Esophagus squamous epithelium (tissue), 5 donors: ENCODE measurements around the gene MYO16. TPM values are rescaled to one million over a fixed set of nuclear protein-coding genes. Genes with fewer than 3 reads are reported as not detected.

Experiments
- DNase-seq: peaks from one replicate; lab custom pipeline; 2025; lab: John Stamatoyannopoulos, UW
- H3K27ac ChIP-seq, 4 donors: fragments of 200-600 bp; sonication (generic); one replicate each; pipeline ENCODE4 v1.5.1; 2016 to 2019; ENCODE audit warnings: mild to moderate bottlenecking in 1 of 4
- H3K27me3 ChIP-seq, 4 donors: fragments of 200-600 bp; sonication (generic); 1 replicate in 3 of 4; 2 replicates in 1 of 4; pipeline versions ENCODE4 v1.5.1 to v1.6.0; 2017 to 2021; ENCODE audit warnings: antibody characterized with exemption in 1 of 4
- H3K36me3 ChIP-seq, 3 donors: fragments of 200-600 bp; sonication (generic); one replicate each; pipeline ENCODE4 v1.5.1; 2016 to 2019
- H3K4me1 ChIP-seq, 3 donors: fragments of 200-600 bp; sonication (generic); one replicate each; pipeline ENCODE4 v1.5.1; 2017 to 2019
- H3K4me3 ChIP-seq, 4 donors: fragments of 200-600 bp; sonication (generic); 1 replicate in 3 of 4; 2 replicates in 1 of 4; pipeline ENCODE4 v1.5.1; 2016 to 2019; ENCODE audit warnings: mild to moderate bottlenecking in 2 of 4, moderate library complexity in 1 of 4
- H3K9me3 ChIP-seq, 3 donors: fragments of 200-600 bp; sonication (generic); one replicate each; pipeline ENCODE4 v1.5.1; 2016 to 2019
- POLR2A ChIP-seq, 4 donors: fragments of 450-650 bp; IDR thresholded peaks; one replicate each; pipeline ENCODE4 v1.6.1; 2017; ENCODE audit warnings: antibody characterized with exemption in 4 of 4, mild to moderate bottlenecking in 4 of 4, moderate library complexity in 3 of 4
- whole genome bisulfite sequencing, 2 donors: methylation state at CpG; one replicate each; pipeline ENCODE4 v1.1.5; 2018; 5-methylcytosine and 5-hydroxymethylcytosine counted together
- intact Hi-C: fragments of 100-400 bp; cut with DNase I; formaldehyde crosslinking; loops from one replicate; pipeline ENCODE4 v1.15.0; 2022
- total RNA-seq, 4 donors: library from RNA; depleted of rRNA; stranded (reverse); fragments of >200 nt; gene quantifications; one replicate each; pipeline ENCODE4 v1.1.0, GENCODE V29; 2016
- TF ChIP-seq, protein P1 (sequence below), 6 experiments: fragments of 450-650 bp in 4 of 6; fragments of 200-600 bp in 2 of 6; sonication (generic) in 2 of 6; IDR thresholded peaks; one replicate each; pipeline ENCODE4 v1.5.1; 2016 to 2019; ENCODE audit warnings: antibody characterized with exemption in 6 of 6, mild to moderate bottlenecking in 4 of 6, moderate library complexity in 4 of 6
- donor health status: DM: yes; HTN: yes; CAD: no.

MYO16 gene
- total RNA-seq, 4 donors from 2014 or later = 0.09 to 2.1 TPM; not detected in 2

GRCh38 chr13:108597943-108598342, 31.5 kb upstream of the MYO16 start:
- H3K9me3 ChIP-seq = no peaks in the 10 kb centered on the region
- intact Hi-C loops = no loop called here
- no peak overlapping the region for H3K4me3 ChIP-seq
- H3K36me3 ChIP-seq = no peaks in the 10 kb centered on the region
- DNase-seq = no peak
- H3K4me1 ChIP-seq = no peaks in the 10 kb centered on the region
- no peaks in the 10 kb centered on the region for H3K27me3 ChIP-seq
- 60 to 65% methylated on average over 5 of the region's 5 CpGs for WGBS, 2 donors
- TF ChIP-seq POLR2A (IDR thresholded peaks at IDR 0.05) = no peak
- TF ChIP-seq, protein P1, sequence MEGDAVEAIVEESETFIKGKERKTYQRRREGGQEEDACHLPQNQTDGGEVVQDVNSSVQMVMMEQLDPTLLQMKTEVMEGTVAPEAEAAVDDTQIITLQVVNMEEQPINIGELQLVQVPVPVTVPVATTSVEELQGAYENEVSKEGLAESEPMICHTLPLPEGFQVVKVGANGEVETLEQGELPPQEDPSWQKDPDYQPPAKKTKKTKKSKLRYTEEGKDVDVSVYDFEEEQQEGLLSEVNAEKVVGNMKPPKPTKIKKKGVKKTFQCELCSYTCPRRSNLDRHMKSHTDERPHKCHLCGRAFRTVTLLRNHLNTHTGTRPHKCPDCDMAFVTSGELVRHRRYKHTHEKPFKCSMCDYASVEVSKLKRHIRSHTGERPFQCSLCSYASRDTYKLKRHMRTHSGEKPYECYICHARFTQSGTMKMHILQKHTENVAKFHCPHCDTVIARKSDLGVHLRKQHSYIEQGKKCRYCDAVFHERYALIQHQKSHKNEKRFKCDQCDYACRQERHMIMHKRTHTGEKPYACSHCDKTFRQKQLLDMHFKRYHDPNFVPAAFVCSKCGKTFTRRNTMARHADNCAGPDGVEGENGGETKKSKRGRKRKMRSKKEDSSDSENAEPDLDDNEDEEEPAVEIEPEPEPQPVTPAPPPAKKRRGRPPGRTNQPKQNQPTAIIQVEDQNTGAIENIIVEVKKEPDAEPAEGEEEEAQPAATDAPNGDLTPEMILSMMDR (IDR thresholded peaks at IDR 0.05) = no peak
- no peak overlapping the region for H3K27ac ChIP-seq

- Histone ChIP-seq H3K36me3 (no peaks in the 10 kb centered on the region), H3K27ac (no peak overlapping the region), H3K9me3 (peaks cover 0 to 5% (median 3%) of the 10 kb centered on the region in 3 donors), H3K27me3 (no peaks in the 10 kb centered on the region), H3K4me1 (no peaks in the 10 kb centered on the region), H3K4me3 (no peak overlapping the region)
- intact Hi-C loops = no loop called here
- TF ChIP-seq, protein P1 (IDR thresholded peaks at IDR 0.05) = no peak
- no peak for TF ChIP-seq POLR2A (IDR thresholded peaks at IDR 0.05)
- WGBS, 2 donors = 77 to 86% methylated on average over 1 to 2 of the region's 2 CpGs
- no peak for DNase-seq
Measured at GRCh38 chr13:108606424-108606823, 23.0 kb upstream of the MYO16 start.

DNA sequence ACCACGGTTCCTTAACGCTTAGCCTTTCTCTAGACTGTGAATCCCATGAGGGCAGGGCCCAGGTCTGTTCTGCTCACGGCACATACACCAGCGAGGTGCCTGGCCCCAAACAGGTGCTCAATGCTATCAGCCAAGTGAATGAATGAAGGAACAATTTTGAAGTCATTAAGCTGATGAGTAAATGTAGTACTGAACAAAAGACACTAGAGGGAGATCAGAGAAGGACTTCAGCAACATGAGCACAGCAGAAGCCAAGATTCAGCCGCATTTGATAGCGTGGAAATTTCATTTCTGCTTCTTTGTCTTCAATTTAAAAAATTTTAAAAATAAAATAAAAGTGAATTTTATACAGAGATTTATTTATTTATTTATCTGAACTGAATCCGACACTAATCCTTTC, 20.1 kb upstream of the MYO16 start:
- DNase-seq = no peak
- Histone ChIP-seq H3K4me3 (no peak overlapping the region), H3K9me3 (peaks cover 0 to 5% (median 3%) of the 10 kb centered on the region in 3 donors), H3K27me3 (no peaks in the 10 kb centered on the region), H3K4me1 (no peaks in the 10 kb centered on the region), H3K36me3 (no peaks in the 10 kb centered on the region), H3K27ac (no peak overlapping the region)
- no peak for TF ChIP-seq POLR2A (IDR thresholded peaks at IDR 0.05)
- TF ChIP-seq, protein P1 (IDR thresholded peaks at IDR 0.05) = peak in 1 of 6 experiments; percentile 4
- WGBS, 2 donors = 67 to 76% methylated on average over 3 to 7 of the region's 7 CpGs
- intact Hi-C loops = no loop called here

DNA sequence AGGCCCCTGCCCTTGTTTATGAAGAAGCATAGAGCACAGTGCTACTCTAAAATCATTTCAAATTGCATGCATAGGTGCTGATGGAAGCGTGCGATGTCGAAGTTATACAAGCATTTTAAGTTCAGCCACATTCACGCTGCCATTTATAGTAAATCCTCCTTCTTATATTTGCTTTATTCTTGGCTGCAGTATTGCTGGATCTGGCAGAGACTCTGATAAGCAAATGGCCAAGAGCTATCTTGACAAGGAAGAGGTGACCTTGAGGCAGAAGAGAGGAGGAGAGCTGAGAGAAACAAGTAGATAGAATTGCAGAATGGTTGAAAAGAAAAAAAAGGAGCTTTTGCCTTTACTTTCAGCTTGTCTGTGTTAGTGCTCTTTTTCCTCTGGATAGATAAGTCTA, 18.9 kb upstream of the MYO16 start:
- TF ChIP-seq, protein P1 (IDR thresholded peaks at IDR 0.05) = no peak
- TF ChIP-seq POLR2A (IDR thresholded peaks at IDR 0.05) = no peak
- DNase-seq = no peak
- no peaks in the 10 kb centered on the region for H3K27me3 ChIP-seq
- 65 to 80% methylated on average over 4 of the region's 4 CpGs for WGBS, 2 donors
- peaks cover 0 to 5% (median 3%) of the 10 kb centered on the region in 3 donors for H3K9me3 ChIP-seq
- intact Hi-C loops = no loop called here
- H3K4me1 ChIP-seq = no peaks in the 10 kb centered on the region
- no peaks in the 10 kb centered on the region for H3K36me3 ChIP-seq
- no peak overlapping the region for H3K4me3 ChIP-seq
- H3K27ac ChIP-seq = no peak overlapping the region

- no peaks in the 10 kb centered on the region for H3K9me3 ChIP-seq
- no peaks in the 10 kb centered on the region for H3K36me3 ChIP-seq
- no peak overlapping the region for H3K4me3 ChIP-seq
- WGBS, 2 donors = 57 to 66% methylated on average over 3 of the region's 3 CpGs
- no peak for DNase-seq
- no peaks in the 10 kb centered on the region for H3K27me3 ChIP-seq
- no peaks in the 10 kb centered on the region for H3K4me1 ChIP-seq
- TF ChIP-seq, protein P1 (IDR thresholded peaks at IDR 0.05) = no peak
- TF ChIP-seq POLR2A (IDR thresholded peaks at IDR 0.05) = no peak
- intact Hi-C loops = no loop called here
- no peak overlapping the region for H3K27ac ChIP-seq
Measured at GRCh38 chr13:108615241-108615640, 14.2 kb upstream of the MYO16 start.
